Transverse colon (tissue), 4 donors: Measurements from ENCODE around the gene JAZF1. TPM values are rescaled to one million over a fixed set of nuclear protein-coding genes. Genes with fewer than 3 reads are reported as not detected.

Experiments
- DNase-seq: peaks from one replicate; pipeline ENCODE4 v3.0.0-alpha.2; 2019
- H3K27ac ChIP-seq, 4 donors: fragments of 200-600 bp; sonication (generic); 2 replicates each; pipeline ENCODE4 v1.5.1; 2016 to 2018; ENCODE audit warnings: inconsistent platforms in 4 of 4
- H3K27me3 ChIP-seq: fragments of 200-600 bp; sonication (generic); 2 replicates; pipeline ENCODE4 v1.5.1; 2017; ENCODE audit warnings: inconsistent platforms
- H3K36me3 ChIP-seq, 4 donors: fragments of 200-600 bp; sonication (generic); 2 replicates each; pipeline ENCODE4 v1.5.1; 2017 to 2019; ENCODE audit warnings: inconsistent platforms in 4 of 4
- H3K4me1 ChIP-seq, 4 donors: fragments of 200-600 bp; sonication (generic); 2 replicates each; pipeline ENCODE4 v1.5.1; 2017 to 2020; ENCODE audit warnings: inconsistent platforms in 4 of 4
- H3K4me3 ChIP-seq, 4 donors: fragments of 200-600 bp; sonication (generic); 1 replicate in 1 of 4; 2 replicates in 3 of 4; pipeline versions ENCODE4 v1.5.1 to v1.6.1; 2017 to 2019; ENCODE audit warnings: inconsistent platforms in 4 of 4
- H3K9me3 ChIP-seq, 2 donors: fragments of 200-600 bp; sonication (generic); 2 replicates each; pipeline ENCODE4 v1.5.1; 2017 to 2019; ENCODE audit warnings: inconsistent platforms in 2 of 2
- CTCF ChIP-seq, 5 experiments: fragments of 200-600 bp in 3 of 5; fragments of 450-650 bp in 2 of 5; sonication (generic) in 3 of 5; IDR thresholded peaks; 1 replicate in 2 of 5; 2 replicates in 3 of 5; pipeline ENCODE4 v1.5.1; 2016 to 2017; ENCODE audit warnings: antibody characterized with exemption in 5 of 5, inconsistent platforms in 3 of 5, mild to moderate bottlenecking in 2 of 5, moderate library complexity in 1 of 5
- EP300 ChIP-seq: sonication (generic); formaldehyde crosslinking; IDR thresholded peaks from one replicate; pipeline ENCODE4 v1.6.1; 2017; ENCODE audit warnings: antibody characterized with exemption, low read depth
- POLR2A ChIP-seq: fragments of 450-650 bp; IDR thresholded peaks from one replicate; pipeline ENCODE4 v1.6.1; 2016; ENCODE audit warnings: antibody characterized with exemption, mild to moderate bottlenecking, moderate library complexity
- POLR2AphosphoS5 ChIP-seq, 3 donors: sonication (generic); formaldehyde crosslinking; IDR thresholded peaks; one replicate each; pipeline ENCODE4 v1.6.1; 2016; ENCODE audit warnings: antibody characterized with exemption in 3 of 3
- WGBS, 2 donors: methylation state at CpG; one replicate each; pipeline ENCODE4 v1.1.5; 2018; ENCODE audit warnings: low coverage in 1 of 2; 5-methylcytosine and 5-hydroxymethylcytosine counted together
- in situ Hi-C, 4 donors: fragments of 200-750 bp; cut with MboI; loops; one replicate each; pipeline versions ENCODE4 v1.15.0 to v1.15.1; 2017; ENCODE audit warnings: low sequenced_read_pairs in 3 of 4, low pct_ligation_motif_present in 1 of 4, low pct_unique_long_range_greater_than_20kb in 1 of 4
- intact Hi-C: fragments of 100-400 bp; cut with DNase I; formaldehyde crosslinking; loops from one replicate; pipeline ENCODE4 v1.15.1; 2023; ENCODE audit warnings: low total_unique reads
- total RNA-seq, 4 donors: library from RNA; depleted of rRNA; stranded (reverse); fragments of >200 nt; gene quantifications; one replicate each; pipeline ENCODE4 v1.1.0, GENCODE V29; 2016

The JAZF1 gene
- total RNA-seq, 4 donors from 2014 or later = 11.0 to 12.2 (median 11.5) TPM

GRCh38 chr7:27941522-27941921, 239.1 kb downstream of the JAZF1 start:
- H3K36me3 ChIP-seq = no peaks in the 10 kb centered on the region
- 0 to 61% methylated on average over 1 to 2 of the region's 2 CpGs for WGBS, 2 donors
- H3K27ac ChIP-seq = no peak overlapping the region
- no peaks in the 10 kb centered on the region for H3K27me3 ChIP-seq
- DNase-seq = no peak
- no peak overlapping the region for H3K4me3 ChIP-seq
- no peak for TF ChIP-seq CTCF (IDR thresholded peaks at IDR 0.05)
- TF ChIP-seq POLR2A = no peak
- TF ChIP-seq POLR2AphosphoS5 (IDR thresholded peaks at IDR 0.05) = no peak
- no peak for TF ChIP-seq EP300
- intact Hi-C loops = no loop called here
- in situ Hi-C loops = loop anchor here in 1 of 4 donors (25.0 kb wide), 1 partner anchor 729 kb away; the partner anchor contains the start of gene HOXA13
- H3K9me3 ChIP-seq = no peaks in the 10 kb centered on the region
- peaks cover 0 to 12% (median 10%) of the 10 kb centered on the region in 4 donors for H3K4me1 ChIP-seq

GRCh38 chr7:27940341-27940740, 240.3 kb downstream of the JAZF1 start:
- Histone ChIP-seq H3K27ac (no peak overlapping the region), H3K4me3 (no peak overlapping the region), H3K9me3 (no peaks in the 10 kb centered on the region), H3K36me3 (no peaks in the 10 kb centered on the region), H3K4me1 (peaks cover 0 to 15% (median 14%) of the 10 kb centered on the region in 4 donors), H3K27me3 (no peaks in the 10 kb centered on the region)
- DNase-seq = no peak
- 84 to 100% methylated on average over 1 to 9 of the region's 9 CpGs for WGBS, 2 donors
- in situ Hi-C loops = loop anchor here in 1 of 4 donors (25.0 kb wide), 1 partner anchor 728 kb away; the partner anchor contains the start of gene HOXA13
- intact Hi-C loops = no loop called here
- TF ChIP-seq CTCF (IDR thresholded peaks at IDR 0.05) = no peak
- TF ChIP-seq POLR2A = no peak
- no peak for TF ChIP-seq POLR2AphosphoS5 (IDR thresholded peaks at IDR 0.05)
- TF ChIP-seq EP300 = no peak

GRCh38 chr7:27939893-27940292, 240.7 kb downstream of the JAZF1 start:
- H3K4me1 ChIP-seq = peaks cover 0 to 15% (median 14%) of the 10 kb centered on the region in 4 donors
- TF ChIP-seq EP300 (no peak), POLR2AphosphoS5 (IDR thresholded peaks at IDR 0.05) (no peak), CTCF (IDR thresholded peaks at IDR 0.05) (no peak), POLR2A (no peak)
- in situ Hi-C loops (loop anchor here in 1 of 4 donors (25.0 kb wide), 1 partner anchor 728 kb away; the partner anchor contains the start of gene HOXA13), intact Hi-C loops (no loop called here)
- no peaks in the 10 kb centered on the region for H3K36me3 ChIP-seq
- WGBS, 2 donors = 98 to 100% methylated on average over 1 to 10 of the region's 10 CpGs
- no peaks in the 10 kb centered on the region for H3K9me3 ChIP-seq
- no peak overlapping the region for H3K27ac ChIP-seq
- H3K4me3 ChIP-seq = no peak overlapping the region
- no peak for DNase-seq
- H3K27me3 ChIP-seq = no peaks in the 10 kb centered on the region

- peak overlapping the region in 2 of 4 donors; percentile 9 to 24 for H3K27ac ChIP-seq
- H3K4me3 ChIP-seq = no peak overlapping the region
- intact Hi-C loops = no loop called here
- in situ Hi-C loops = loop anchor here in 1 of 4 donors (25.0 kb wide), 1 partner anchor 724 kb away; the partner anchor contains the start of gene HOXA13
- DNase-seq = no peak
- no peak for TF ChIP-seq CTCF (IDR thresholded peaks at IDR 0.05)
- TF ChIP-seq POLR2A = no peak
- TF ChIP-seq POLR2AphosphoS5 (IDR thresholded peaks at IDR 0.05) = no peak
- no peak for TF ChIP-seq EP300
- no peaks in the 10 kb centered on the region for H3K27me3 ChIP-seq
- peaks cover 0 to 14% (median 10%) of the 10 kb centered on the region in 4 donors for H3K4me1 ChIP-seq
- H3K36me3 ChIP-seq = no peaks in the 10 kb centered on the region
- no peaks in the 10 kb centered on the region for H3K9me3 ChIP-seq
These were observed 243.9 kb downstream of the JAZF1 start for GRCh38 chr7:27936768-27937102.
